ENCODE measurements around the gene ABHD8.

ABHD8 gene

DNA sequence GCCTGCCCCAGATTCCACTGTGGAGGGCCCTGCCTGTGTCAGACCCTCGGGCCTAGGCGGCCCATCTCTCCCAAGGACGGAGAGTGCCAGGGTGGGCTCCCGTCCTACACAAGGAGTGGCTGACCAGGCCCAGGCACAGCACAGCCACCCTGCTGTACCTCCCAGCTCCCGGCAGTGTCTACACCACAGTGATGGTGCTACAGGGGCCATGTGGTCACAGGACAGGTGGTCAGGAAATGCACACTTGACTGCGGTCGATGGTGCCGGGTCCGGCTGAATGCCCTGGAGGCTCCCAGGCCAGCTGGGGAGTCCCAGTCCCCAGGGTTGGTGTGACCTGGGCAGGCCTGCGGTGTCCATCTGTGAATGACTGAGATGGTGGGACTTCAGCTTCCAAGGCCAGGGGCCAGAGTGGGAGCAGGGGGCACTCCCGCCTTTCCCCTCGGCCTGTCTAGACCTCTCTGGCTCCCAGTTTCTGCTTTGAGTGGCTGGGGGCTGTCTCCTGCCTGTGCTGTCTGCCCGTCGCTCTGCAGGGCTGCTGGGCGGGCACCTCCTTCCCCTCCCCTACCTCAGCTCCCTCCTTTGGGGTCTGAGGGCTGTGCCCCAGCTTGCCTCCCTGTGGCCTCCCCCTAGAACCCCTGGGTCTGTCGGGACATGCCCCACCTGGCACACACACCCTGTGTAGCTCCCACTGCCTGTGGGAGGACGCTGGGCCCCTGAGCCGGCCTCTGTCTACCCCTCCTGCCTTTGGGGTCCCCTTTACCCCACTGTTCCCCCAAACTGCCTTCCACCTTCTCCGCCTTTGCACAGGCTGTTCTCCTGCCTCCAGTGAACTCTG lies 18.6 kb upstream of the ABHD8 start:
- DNase-seq (ENCODE audit: low spot score), result no peak

DNA sequence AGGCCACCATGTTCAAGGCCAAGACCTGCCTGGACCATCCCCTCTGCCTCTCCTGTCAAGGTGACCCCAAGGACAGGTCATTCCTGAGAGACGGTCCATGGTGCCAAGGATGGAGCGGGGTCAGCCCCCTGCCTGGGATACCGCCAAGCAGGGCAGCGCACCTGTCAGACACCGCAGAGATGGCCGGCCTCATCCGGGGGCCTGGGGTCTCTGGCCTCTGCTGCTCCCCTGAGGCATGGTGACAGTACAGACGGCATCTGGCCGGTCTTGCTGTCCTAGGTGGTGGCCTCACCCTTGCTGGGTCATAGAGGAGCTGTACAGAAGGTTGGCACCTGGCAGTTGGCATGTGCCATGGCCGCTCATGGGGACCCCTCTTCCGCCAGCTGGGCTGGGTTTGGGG lies 17.2 kb upstream of the ABHD8 start:
- no peak for DNase-seq (ENCODE audit: low spot score)

DNA sequence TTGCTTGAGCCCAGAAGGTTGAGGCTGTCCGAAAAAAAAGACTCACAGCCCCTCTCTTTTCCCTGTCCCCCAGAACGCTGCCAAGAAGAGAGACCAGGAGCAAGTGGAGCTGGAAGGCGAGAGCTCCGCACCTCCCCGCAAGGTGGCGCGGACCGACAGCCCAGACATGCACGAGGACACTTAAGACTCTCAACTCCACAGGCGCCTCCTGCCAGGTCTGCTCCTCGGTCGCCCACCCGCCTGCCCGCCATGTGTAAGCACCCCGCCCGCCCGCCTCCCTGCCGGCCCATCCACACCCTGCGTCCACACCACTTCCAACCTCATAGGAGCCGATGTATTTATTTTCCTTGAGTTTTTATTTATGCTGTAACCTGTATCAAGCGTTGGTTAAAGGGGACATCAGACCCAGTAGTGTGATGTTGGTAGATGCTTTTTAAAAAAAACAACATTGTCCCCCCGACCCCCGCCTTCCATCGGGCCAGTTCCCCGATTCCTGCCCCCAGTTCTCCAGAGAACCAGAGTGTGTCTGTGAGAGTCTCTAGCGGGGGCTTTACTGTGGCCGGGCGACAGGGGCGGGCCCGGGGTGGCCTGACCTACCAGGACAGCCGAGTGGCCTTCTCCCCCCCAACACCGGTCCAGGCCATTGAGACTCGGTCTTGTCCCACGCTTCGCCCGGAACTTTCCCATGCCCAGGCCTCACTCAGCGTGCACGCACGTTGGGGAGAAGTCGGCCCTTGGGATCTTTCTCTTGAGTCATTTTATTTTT lies 16.4 kb upstream of the ABHD8 start:
- no peak for DNase-seq (ENCODE audit: low spot score)

DNA sequence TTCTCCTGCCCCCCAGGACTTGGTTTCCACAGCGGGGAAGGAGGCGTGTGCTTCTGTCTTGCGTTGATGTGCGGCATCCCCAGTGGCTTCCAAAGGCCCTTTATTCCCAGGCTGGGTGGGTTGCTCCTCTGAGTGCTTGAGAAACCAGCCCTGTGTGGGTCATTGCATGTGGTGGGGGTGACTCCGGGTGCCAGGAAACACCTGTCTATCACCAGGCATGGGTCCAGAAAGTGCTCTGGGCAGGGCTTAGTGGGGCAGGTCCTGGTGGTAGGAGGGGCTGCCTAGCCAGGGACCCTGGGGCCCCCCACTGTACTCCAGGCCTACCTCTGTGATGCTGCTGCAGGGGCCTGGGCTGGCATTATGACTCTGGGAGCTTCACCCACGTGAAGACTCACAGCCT lies 15.7 kb upstream of the ABHD8 start:
- DNase-seq (ENCODE audit: low spot score), result no peak

DNA sequence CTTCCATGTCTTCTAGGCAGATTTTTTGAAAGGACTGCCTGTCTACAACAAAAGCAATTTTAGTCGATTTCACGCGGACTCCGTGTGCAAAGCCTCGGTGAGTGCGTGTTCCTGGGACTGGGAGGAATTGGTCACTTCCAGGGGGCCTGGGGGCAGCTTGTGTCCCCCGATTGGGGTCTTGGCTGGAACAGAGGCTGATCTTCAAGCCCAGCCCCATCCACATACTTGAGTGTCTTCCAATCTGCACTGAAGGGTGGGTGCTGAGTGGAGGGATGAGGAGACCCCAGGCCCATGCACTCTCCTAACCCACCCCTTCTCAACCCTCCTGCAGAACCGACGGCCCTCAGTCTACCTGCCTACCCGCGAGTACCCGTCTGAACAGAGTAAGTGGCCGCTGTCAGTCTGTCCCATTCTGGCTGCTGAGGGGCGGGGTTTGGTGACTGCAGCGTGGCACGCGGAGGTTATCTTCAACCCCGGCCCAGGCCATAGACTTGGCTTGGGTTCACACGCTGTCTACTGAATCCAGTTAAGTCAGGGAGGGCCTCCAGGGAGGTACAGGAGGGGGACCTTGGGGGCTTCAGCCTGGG lies 10.9 kb upstream of the ABHD8 start:
- no peak for DNase-seq (ENCODE audit: low spot score)

DNA sequence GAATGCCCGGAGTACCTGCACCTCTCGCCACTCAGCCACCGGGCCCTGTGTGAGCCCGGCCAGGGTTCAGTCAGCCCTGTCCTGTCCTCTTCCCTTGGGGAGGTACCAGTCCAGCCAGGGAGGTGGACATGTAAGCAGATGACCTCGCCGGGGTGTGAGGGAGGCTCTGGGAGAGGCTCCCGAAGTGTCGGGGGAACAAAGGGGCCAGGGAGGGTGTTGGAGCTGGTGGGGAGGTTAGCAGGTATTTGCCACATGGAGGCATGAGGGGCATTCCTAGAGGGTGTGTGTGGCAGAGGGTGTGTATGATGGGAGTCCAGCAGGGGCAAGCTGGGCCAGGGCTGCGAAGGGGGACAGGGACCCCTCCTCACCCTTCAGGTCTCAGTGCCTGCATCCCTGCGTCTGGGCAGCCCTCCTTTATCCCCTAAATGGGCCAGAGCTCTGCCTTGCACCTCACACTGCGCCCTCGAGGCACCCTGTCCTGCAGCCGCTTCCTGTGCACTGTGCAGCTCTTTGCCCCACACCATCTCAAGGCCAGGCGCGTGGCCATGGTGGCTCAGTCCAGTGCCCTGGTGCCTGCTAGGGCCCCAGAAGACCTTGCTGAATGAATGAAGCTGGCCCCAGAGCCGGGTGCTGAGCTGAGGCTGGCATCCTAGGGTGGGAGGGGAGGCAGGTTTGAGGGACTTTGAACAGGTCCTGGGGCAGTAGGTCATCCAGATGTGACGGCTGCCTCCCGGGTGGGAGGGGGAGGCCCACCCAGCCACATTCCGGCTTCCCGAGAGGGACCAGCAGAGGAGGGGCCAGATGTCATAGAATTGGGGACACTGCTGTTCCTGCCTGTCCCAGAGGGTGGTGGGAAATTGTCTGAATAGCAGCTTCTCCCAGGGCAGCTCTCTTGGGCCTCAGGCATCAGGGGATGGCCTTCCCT lies 9.2 kb upstream of the ABHD8 start:
- no peak for DNase-seq (ENCODE audit: low spot score)

DNA sequence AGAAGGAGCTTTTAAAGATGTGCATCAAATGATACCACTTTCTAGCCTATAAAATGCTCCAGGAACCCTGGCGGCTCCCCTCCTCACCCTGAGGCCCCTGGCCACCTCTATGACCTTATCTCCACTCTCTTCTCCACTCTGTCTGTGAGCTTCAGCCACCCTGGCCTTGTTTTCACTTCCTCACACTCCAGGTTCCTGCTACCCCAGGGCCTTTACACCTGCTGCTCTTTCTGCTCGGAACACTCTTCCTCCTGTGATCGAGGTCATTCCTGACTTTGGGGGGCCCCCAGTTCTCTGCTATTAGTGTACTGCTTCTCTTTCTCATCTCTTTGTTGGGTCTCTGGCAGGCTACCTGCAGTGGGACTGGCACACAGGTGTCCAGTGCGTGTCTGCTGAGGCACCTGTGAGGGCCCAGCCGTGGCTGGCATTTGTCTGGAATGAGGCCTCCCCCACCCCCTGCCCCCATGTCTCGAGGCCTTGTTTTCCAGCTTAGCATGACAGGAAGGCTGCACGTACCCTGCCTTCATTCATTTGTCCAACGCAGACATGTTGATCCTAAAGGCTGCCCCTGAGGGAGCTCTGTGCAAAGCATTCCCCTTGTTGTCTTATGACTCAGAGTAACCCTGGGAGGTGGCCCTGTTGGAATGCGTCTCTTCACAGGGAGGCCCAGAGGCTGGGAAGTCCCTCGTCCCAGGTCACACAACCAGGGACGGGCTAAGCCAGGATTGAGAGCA lies 8.4 kb upstream of the ABHD8 start:
- no peak for DNase-seq (ENCODE audit: low spot score)

DNA sequence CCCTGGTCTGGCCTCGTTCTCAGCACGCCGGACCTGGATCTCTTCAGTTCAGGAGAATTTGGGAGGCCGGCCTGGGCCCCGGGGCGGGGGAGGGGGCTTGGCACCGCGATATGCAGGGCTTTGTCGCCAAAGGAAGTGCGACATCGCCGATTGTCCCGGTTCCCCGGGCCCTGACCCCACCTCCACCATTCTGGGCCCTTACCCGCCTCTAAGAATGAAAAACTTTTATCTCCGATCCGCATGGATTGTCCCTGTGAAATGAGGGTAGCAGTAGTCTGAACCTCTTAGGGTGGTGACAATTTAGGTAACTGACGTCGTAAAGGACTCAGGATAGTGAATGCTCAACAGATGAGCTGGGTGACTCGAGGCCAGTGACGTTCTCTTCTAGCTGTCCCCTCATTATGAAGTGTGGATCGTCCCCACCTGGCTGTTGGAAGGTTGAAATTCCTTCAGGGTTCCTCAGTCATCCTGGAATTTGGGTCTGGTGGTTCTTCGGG lies 6.8 kb upstream of the ABHD8 start:
- DNase-seq (ENCODE audit: low spot score), result no peak

DNA sequence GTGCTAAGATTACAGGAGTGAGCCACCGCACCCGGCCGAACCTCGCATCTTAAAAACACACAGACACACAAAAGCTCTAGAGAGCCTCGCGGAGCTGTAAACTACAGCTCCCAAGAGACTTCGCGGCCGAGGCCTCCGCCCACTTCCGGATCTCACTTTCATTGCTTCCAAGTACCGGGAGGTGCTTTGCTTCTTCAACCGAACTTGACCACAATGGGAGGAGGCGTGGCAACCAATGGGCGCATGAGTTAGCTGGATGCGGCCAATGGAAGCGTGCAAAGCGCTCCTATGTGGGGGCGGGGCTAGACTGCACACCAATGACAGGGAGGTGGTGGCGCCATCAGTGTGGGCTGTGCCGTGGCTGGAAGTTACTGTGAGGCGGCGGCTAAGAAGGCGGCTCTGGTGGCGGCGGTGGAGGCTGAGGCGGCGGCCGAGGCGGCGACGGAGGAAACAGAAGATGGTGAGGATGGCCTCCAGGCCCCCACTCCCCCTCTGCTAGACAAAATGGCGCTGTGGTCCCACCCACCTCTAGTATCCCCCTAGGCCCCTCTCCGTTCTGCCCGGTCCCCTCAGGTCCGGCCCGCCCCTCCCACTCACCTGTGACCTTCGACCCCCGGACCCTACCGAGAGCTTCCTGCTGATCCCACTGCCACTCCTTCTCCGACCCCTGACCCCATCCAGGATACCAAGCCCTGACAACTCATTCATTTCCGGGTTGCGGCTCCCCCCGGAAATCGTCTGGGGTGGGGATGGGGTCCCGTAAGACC lies 6.2 kb upstream of the ABHD8 start, which contains the start of gene DDA1:
Gene DDA1 (plus strand): TSS at position 366 of the 767 bp plus-strand sequence. CDS start 92 bp downstream, at position 458.
- peak; percentile 99 for DNase-seq (ENCODE audit: low spot score)

DNA sequence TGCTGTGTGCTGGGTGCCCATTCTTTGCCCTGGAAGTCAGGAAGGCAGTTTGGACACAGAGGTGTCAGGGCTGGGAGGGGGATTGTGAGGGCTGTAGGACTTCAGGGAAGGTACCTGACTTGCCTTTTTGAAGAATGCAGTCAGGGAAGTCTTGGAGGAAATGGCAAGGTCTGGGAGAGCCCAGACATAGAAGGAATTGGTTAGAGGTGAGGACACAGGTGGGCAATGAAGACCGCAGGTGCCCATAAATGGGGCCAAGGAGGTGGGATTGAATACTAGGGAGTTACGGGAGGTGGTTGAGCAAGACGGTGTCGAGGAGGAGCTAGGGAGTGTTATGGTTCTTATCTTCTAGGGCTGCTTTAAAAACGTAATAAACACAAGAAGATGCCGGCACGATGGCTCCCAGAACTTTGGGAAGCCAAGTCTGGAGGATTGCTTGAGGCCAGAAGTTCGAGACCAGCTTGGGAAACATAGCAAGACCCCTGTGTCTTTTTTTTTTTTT lies 4.7 kb upstream of the ABHD8 start:
- DNase-seq (ENCODE audit: low spot score), result no peak

DNA sequence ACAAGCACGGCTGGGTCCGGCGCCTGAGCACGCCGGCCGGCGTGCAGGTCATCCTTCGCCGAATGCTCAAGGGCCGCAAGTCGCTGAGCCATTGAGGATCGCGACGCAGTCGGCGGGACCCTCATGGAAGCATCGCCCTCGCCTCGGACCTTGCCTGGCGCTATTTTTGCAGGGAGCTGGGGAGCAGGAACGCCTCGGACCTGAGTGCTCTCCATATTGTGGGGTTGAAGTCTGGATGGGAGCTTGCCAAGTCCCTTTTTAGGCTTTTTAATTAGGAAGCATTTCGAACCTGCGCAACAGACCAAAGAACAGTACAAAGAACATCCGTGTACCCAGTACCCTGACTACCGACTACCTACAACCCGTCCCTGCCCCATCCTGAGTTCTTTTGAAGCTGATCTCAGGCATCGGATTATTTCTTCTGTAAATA lies 3.1 kb upstream of the ABHD8 start:
- no peak for DNase-seq (ENCODE audit: low spot score)

DNA sequence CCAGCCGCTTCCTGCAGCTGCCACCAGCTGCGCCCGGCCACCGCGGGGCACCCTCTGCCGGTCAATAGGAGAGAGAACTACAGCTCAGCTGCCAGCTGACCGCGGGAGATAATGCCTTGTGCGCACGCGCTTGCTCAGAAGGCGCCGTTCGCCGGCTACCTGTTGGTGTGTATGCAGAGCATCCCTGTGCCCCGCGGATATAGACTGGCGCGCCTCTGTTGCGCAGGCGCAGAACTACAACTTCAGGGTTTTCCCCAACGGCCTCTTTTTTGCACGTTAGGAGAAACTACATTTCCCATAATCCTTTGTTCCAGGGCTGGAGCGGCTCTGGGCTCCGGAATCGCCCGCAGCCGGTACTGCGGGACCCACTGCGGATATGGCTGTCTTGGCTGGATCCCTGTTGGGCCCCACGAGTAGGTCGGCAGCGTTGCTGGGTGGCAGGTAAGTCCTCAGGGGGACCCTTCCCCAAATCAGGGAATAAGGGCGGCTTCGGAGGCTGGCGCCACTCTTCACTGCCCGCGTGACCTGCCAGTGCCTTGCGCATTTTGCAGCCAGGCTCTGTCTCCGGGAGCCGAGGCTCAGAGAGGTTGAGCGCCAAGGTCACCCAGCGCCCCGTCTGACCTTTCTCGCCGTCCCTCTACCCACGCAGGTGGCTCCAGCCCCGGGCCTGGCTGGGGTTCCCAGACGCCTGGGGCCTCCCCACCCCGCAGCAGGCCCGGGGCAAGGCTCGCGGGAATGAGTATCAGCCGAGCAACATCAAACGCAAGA lies 2.5 kb upstream of the ABHD8 start, which contains the start of gene MRPL34:
Gene MRPL34 (plus strand): TSS at position 356 of the 768 bp plus-strand sequence. CDS start 21 bp downstream, at position 377.
- peak; percentile 100 for DNase-seq (ENCODE audit: low spot score)

DNA sequence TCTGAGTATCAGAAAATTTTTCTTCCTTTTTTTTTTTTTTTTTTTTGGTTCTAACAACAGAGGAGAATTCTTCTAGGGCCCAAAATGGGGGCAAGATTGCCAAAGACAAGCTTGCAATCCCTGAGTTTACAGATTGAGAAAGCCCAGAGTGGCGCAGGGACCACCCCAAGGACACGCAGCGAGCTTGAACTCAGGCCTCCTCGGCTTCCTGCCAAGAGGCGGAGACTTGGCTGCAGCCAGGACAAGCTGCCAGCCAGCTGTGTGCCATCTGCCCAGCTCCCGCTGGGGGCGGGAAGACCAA lies 1.9 kb upstream of the ABHD8 start:
- no peak for DNase-seq (ENCODE audit: low spot score)

DNA sequence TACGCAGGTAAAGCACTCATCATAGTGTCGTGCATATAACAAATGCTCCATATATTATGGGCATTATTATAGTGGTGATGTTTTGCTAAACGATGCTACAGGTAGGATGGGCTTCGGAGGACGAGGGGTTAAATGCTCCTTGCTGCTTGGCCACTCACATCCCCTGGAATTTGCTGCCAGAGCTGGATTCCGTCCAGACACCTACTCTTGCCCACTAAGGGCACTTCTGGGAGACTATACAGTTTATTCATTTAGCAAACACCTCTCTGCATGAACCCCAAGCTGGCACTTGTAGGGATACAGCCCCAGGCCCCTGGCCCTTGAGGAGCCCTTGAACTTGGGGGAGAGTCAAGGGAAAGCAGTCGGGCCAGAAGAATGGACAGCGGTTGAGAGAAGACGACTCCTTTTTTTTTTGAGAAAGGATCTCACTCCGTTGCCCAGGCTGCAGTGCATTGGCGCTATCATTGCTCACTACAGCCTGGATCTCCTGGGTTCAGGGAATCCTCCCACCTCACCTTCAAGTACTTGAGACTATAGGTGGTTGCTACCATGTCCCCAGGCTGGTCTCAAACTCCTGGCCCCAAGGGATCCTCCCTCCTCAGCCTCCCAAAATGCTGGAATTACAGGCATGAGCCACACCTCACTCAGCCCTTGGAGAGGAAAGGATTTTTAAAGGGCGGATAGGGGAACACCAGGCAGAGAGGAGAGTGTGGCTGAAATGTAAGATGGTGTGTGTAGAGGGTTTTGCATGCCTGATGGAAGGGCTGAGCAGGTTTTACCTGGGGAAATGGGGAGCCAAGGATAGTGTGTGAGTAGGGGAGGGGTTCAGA lies 1.4 kb upstream of the ABHD8 start:
- DNase-seq (ENCODE audit: low spot score), result no peak

DNA sequence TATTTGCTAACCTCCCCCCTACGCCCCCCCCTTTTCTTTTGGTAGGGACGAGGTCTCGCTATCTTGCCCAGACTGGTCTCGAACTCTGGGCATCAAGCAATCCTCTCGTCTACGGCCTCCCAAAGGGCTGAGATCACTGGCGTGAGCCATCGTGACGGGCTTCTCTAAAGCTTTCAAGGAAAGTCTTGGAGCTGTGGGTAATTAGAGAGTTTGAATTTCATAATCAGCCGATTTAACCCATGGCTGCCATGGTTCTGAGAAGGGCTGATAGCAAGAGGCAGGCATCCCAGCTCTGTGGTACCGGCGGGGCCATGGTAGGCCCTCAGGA lies 679 bp upstream of the ABHD8 start:
- no peak for DNase-seq (ENCODE audit: low spot score)

DNA sequence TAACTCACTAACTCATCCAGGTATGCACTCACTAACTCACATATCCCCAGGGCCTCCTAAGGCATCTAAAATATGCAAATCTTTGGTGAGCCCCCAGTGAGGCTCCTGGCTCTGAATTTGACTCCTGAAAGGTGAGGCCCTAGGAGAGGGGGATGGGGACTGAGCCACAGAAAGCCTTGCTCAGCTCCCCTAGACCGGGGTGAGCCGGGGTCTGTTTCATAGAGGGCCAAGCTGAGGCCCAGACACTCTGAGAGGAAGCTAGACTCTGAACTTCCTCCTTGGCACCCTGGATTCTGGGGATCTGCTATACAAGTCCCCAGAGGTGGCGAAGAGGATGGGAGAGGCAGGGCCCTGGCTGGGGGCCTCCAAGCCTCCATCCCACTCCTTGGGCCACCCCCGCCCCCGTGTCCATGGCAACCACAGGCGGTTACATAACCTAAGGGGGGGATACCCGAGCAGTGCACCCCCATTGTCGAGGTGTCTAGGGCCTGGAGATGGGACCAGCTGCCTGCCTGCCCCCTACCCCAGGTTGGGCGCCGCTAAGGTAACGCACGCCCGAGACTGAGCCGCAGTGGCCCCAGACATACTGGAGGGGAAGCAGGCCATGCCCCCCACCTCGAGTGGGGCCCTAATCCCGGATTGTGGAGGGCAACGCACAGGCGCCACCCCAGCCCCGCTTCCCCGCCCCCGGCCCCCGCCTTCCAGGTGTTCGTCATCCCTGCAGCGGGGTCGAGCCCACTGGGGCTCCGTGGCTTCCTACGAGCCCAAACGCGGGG lies 646 bp downstream of the ABHD8 start:
- no peak for DNase-seq (ENCODE audit: low spot score)

DNA sequence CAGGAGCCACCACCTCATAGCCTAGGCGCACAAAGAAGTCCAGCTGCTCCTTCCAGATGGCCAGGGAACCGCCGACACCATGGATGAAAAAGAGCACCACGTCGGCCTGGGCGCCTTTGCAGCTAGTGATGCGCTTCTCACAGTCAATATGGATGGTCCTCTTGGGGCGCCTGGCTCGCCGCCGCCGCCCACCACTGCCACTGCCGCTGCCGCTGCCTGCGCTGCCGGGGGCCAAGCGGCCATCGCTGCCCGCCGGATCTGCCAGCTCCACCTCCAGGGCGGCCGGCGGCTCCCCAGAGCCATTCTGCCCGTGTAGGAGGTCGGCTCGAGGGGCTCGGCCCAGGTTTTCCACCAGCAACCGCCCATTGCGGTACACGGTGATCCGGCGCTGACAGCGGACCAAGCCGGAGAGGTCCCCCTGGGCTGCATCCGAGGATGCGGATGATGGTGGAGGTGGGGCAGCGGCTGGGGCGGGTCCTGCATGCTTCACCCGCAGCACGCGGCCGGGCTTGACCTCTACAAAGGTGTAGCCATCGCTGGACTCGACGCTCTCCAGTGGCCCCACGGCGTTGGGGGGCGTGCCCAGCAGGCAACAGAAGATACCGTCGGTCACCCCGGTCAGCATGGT lies 2.1 kb downstream of the ABHD8 start:
- DNase-seq (ENCODE audit: low spot score), result no peak
